SK-N-SH treated with all-trans-retinoic acid at 6 μM for 48 hours (cell line): ENCODE measurements around the gene FAM177A1.

ENCODE experiments used
- ARNTL ChIP-seq: fragments of 450-650 bp; formaldehyde crosslinking; IDR thresholded peaks from 2 replicates; pipeline ENCODE4 v1.5.0; 2020; ENCODE audit warnings: low read depth, mild to moderate bottlenecking, moderate library complexity, borderline replicate concordance
- CSRNP3 ChIP-seq: fragments of 250-450 bp; sonication (Bioruptor Pico); IDR thresholded peaks from 2 replicates; pipeline ENCODE4 v1.5.1; 2021; ENCODE audit warnings: mild to moderate bottlenecking, moderate library complexity
- GLIS3 ChIP-seq: fragments of 250-450 bp; sonication (Bioruptor Pico); IDR thresholded peaks from 2 replicates; pipeline ENCODE4 v1.5.0; 2020; ENCODE audit warnings: mild to moderate bottlenecking, moderate library complexity
- RARB ChIP-seq: fragments of 250-450 bp; sonication (Bioruptor Pico); IDR thresholded peaks from 2 replicates; pipeline ENCODE4 v1.8.0; 2021; ENCODE audit warnings: mild to moderate bottlenecking, moderate library complexity
- SNAI2 ChIP-seq: fragments of 250-450 bp; sonication (Bioruptor Pico); IDR thresholded peaks from 2 replicates; pipeline ENCODE4 v1.5.0; 2020; ENCODE audit warnings: mild to moderate bottlenecking, moderate library complexity
- ZFP30 ChIP-seq: fragments of 450-650 bp; formaldehyde crosslinking; IDR thresholded peaks from 2 replicates; pipeline ENCODE4 v1.5.0; 2022; ENCODE audit warnings: mild to moderate bottlenecking, moderate library complexity
- TF ChIP-seq, protein P1 (sequence below): fragments of 250-450 bp; sonication (Bioruptor Pico); IDR thresholded peaks from 2 replicates; pipeline ENCODE4 v1.8.0; 2020; ENCODE audit warnings: mild to moderate bottlenecking, moderate library complexity, borderline replicate concordance

- TF ChIP-seq, protein P1, sequence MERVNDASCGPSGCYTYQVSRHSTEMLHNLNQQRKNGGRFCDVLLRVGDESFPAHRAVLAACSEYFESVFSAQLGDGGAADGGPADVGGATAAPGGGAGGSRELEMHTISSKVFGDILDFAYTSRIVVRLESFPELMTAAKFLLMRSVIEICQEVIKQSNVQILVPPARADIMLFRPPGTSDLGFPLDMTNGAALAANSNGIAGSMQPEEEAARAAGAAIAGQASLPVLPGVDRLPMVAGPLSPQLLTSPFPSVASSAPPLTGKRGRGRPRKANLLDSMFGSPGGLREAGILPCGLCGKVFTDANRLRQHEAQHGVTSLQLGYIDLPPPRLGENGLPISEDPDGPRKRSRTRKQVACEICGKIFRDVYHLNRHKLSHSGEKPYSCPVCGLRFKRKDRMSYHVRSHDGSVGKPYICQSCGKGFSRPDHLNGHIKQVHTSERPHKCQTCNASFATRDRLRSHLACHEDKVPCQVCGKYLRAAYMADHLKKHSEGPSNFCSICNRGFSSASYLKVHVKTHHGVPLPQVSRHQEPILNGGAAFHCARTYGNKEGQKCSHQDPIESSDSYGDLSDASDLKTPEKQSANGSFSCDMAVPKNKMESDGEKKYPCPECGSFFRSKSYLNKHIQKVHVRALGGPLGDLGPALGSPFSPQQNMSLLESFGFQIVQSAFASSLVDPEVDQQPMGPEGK: no peak
- no peak for TF ChIP-seq ZFP30 (CRISPR knock-in tag)
- TF ChIP-seq ARNTL (CRISPR knock-in tag): no peak
- TF ChIP-seq RARB (CRISPR knock-in tag): no peak
- TF ChIP-seq GLIS3 (CRISPR knock-in tag): no peak
- TF ChIP-seq CSRNP3 (CRISPR knock-in tag): no peak
- TF ChIP-seq SNAI2 (CRISPR knock-in tag): no peak
Observed at GRCh38 chr14:35073486-35073885, 27.4 kb downstream of the FAM177A1 start.
